Stimulated activated CD8-positive, alpha-beta memory T cell treated with anti-CD3 and anti-CD28 coated beads, Interleukin-7, amount 100 ng/mL, for 4 hours (primary cell): ENCODE data around the gene EXOSC7.

Source experiments
- DNase-seq, 2 donors: peaks; one replicate each; pipeline ENCODE4 v3.0.0-alpha.2; 2020; ENCODE audit warnings: low read depth in 2 of 2

EXOSC7 gene

GRCh38 chr3:45055411-45056143, 79.5 kb downstream of the EXOSC7 start:
- no peak for DNase-seq

GRCh38 chr3:45056608-45057301, 80.7 kb downstream of the EXOSC7 start:
- no peak for DNase-seq

- no peak for DNase-seq
Measured at GRCh38 chr3:45057557-45057956, 81.5 kb downstream of the EXOSC7 start.

- DNase-seq: no peak
Measured at GRCh38 chr3:45059132-45059531, 83.1 kb downstream of the EXOSC7 start.

- no peak for DNase-seq
Measured at GRCh38 chr3:45060165-45060892, 84.3 kb downstream of the EXOSC7 start.
